Ecto neural progenitor cell (in vitro differentiated cells): ENCODE measurements around the gene PSMB11.

Source experiments
- DNase-seq: peaks from one replicate; pipeline ENCODE4 v3.0.0-alpha.2; 2018; ENCODE audit warnings: low spot score

The PSMB11 gene

GRCh38 chr14:23085458-23085857 lies 43.4 kb downstream of the PSMB11 start:
- no peak for DNase-seq

- DNase-seq = peak; percentile 3
These were observed 44.6 kb downstream of the PSMB11 start for GRCh38 chr14:23086565-23086964.

- DNase-seq = peak; percentile 22
These were observed 47.7 kb downstream of the PSMB11 start for GRCh38 chr14:23089498-23090253.

- peak; percentile 3 for DNase-seq
These were observed 48.2 kb downstream of the PSMB11 start for GRCh38 chr14:23090254-23090636.

- peak; percentile 7 for DNase-seq
These were observed 49.5 kb downstream of the PSMB11 start for GRCh38 chr14:23091294-23092225.

- DNase-seq = no peak
These were observed 51.1 kb downstream of the PSMB11 start for GRCh38 chr14:23093104-23093503.

- no peak for DNase-seq
These were observed 51.5 kb downstream of the PSMB11 start for GRCh38 chr14:23093526-23093925.
